ENCODE measurements around the gene PLXNC1. TPM values are rescaled to one million over a fixed set of nuclear protein-coding genes. Genes with fewer than 3 reads are reported as not detected.

PLXNC1 gene
- total RNA-seq, 1 donor from 2014 or later, result 8.3 TPM

- peaks cover 3% of the 10 kb centered on the region for H3K27me3 Mint-ChIP-seq
- TF ChIP-seq, protein P1, sequence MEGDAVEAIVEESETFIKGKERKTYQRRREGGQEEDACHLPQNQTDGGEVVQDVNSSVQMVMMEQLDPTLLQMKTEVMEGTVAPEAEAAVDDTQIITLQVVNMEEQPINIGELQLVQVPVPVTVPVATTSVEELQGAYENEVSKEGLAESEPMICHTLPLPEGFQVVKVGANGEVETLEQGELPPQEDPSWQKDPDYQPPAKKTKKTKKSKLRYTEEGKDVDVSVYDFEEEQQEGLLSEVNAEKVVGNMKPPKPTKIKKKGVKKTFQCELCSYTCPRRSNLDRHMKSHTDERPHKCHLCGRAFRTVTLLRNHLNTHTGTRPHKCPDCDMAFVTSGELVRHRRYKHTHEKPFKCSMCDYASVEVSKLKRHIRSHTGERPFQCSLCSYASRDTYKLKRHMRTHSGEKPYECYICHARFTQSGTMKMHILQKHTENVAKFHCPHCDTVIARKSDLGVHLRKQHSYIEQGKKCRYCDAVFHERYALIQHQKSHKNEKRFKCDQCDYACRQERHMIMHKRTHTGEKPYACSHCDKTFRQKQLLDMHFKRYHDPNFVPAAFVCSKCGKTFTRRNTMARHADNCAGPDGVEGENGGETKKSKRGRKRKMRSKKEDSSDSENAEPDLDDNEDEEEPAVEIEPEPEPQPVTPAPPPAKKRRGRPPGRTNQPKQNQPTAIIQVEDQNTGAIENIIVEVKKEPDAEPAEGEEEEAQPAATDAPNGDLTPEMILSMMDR (conservative IDR thresholded peaks at IDR 0.05), result no peak
- no peak for DNase-seq (ENCODE audit: extremely low spot score, unreplicated experiment)
Measured at GRCh38 chr12:94198469-94198868, 50.1 kb downstream of the PLXNC1 start.

DNA sequence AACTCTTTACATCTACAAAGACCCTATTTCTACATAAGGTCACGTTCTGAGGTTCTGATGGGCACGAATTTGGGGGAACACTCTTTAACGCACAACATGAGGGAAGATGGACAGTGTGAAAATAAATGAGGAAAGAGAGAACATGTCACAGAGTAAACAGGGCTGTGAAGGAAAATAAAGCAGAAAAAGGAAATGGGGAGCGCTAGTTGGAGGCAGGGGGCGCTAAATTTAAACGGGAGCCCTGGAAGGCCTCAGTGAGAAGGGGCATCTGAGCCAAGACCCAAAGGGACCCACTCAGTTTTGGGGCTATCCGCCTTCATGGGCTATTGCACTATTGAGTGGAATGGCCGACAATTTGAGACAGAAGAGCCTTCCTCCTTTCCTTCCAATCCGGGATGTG, 50.5 kb downstream of the PLXNC1 start:
- H3K27ac Mint-ChIP-seq, result no peak overlapping the region
- H3K4me3 Mint-ChIP-seq, result no peak overlapping the region
- H3K36me3 Mint-ChIP-seq, result peaks cover 1% of the 10 kb centered on the region
- peaks cover 2% of the 10 kb centered on the region for H3K9me3 Mint-ChIP-seq
- TF ChIP-seq, protein P1 (conservative IDR thresholded peaks at IDR 0.05), result no peak
- H3K27me3 Mint-ChIP-seq, result peaks cover 3% of the 10 kb centered on the region
- no peaks in the 10 kb centered on the region for H3K4me1 Mint-ChIP-seq (ENCODE audit: unreplicated experiment)
- DNase-seq (ENCODE audit: extremely low spot score, unreplicated experiment), result no peak

More at GRCh38 chr12:94198469-94198868, 50.1 kb downstream of the PLXNC1 start:
- peaks cover 5% of the 10 kb centered on the region for H3K36me3 Mint-ChIP-seq
- H3K4me1 Mint-ChIP-seq (ENCODE audit: unreplicated experiment), result no peaks in the 10 kb centered on the region
- H3K9me3 Mint-ChIP-seq, result peaks cover 6% of the 10 kb centered on the region
- no peak overlapping the region for H3K4me3 Mint-ChIP-seq
- H3K27ac Mint-ChIP-seq, result no peak overlapping the region

DNA sequence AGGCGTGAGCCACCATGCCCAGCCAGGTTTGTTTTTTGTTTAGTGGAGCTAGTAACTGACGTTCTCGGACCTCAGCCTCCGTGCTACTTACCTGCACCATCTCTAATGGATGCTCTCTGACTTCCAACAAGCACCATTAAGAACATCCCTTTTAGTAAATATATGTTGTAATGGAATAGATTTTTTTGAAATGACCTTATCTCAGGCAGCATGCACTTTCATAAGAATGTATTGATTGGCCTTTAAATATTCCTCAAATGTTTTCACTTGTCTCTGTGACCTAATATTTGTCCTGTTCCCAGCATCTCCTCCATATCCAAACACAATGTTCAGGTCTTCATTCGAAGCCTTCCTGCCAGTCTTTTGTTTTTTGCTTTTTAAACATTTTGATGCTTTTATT, 51.7 kb downstream of the PLXNC1 start:
- DNase-seq (ENCODE audit: extremely low spot score, unreplicated experiment), result no peak
- Mint-ChIP-seq H3K4me3 (no peak overlapping the region), H3K27me3 (peaks cover 3% of the 10 kb centered on the region)

DNA sequence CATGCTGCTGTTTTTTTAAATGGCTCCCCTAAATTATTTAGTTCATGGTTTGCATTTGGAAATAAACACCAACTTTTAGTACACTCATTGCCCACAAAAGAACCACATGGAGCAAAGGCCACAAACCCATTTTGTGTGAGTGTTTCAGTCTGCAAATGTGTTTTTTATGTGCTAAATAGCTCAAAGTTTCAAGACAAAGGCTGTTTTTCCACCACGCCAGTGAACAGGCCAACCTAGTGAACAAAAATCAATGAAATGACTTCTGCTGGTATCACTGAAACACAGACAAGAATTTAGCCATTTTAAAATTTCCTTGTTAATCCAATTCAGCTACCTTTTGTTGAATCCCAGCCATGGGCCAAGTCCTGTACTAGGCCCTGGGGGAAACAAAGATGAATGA, 52.3 kb downstream of the PLXNC1 start:
- no peaks in the 10 kb centered on the region for H3K36me3 Mint-ChIP-seq
- H3K27ac Mint-ChIP-seq, result no peak overlapping the region
- H3K27me3 Mint-ChIP-seq, result peaks cover 5% of the 10 kb centered on the region
- H3K9me3 Mint-ChIP-seq, result no peaks in the 10 kb centered on the region
- no peak overlapping the region for H3K4me3 Mint-ChIP-seq
- peaks cover 8% of the 10 kb centered on the region for H3K4me1 Mint-ChIP-seq (ENCODE audit: unreplicated experiment)
- DNase-seq (ENCODE audit: extremely low spot score, unreplicated experiment), result no peak
- TF ChIP-seq, protein P1 (conservative IDR thresholded peaks at IDR 0.05), result no peak

More for the DNA sequence above, 51.7 kb downstream of the PLXNC1 start:
- TF ChIP-seq, protein P1 (conservative IDR thresholded peaks at IDR 0.05), result no peak
- Mint-ChIP-seq H3K27ac (no peak overlapping the region), H3K4me1 (ENCODE audit: unreplicated experiment) (peaks cover 6% of the 10 kb centered on the region), H3K9me3 (no peaks in the 10 kb centered on the region), H3K36me3 (no peaks in the 10 kb centered on the region)

DNA sequence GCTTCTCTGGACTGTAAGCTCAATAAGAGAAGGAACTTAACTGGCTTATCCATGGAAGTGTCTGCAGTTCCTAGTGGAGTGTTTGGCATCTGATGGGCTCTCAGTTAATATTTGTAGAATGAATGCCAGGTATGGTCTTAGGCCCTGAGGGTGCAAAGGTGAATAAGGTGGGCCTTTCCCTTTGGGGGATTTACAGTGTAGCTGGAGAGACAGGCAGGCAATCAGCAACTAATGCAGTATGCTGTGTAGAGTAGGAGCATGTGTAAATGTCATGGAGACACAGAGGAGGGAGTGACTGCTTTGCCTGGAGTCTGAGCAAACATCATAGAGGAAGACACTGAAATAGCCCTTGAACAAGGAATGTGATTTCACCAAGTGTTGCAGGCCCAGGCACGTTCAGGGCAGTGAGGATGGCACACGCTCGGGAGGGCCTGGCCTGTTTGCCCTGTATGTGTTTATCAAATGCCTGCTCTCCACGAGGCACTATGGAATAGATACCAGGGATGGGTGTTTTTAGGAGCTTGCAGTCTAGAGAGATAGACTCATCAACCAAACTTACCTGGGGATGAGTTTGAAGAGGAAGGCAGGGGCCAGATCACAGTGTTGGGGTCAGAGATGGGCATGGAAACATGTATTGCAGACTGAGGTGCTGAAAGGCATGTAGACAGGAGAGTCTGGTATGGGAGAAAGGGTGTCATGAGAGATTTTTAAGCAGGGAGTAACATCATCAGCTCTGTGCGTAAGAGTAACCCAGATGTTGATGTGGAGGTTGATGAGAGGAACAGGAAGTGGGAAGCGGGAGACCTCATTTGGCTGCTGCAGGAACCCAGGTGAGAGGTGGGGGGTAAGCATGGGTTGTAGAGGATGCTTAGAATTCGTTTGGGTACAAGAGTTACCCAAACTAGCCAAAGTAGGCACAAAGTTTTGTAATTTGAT, 54.1 kb downstream of the PLXNC1 start:
- Mint-ChIP-seq H3K4me1 (ENCODE audit: unreplicated experiment) (peaks cover 11% of the 10 kb centered on the region), H3K9me3 (no peaks in the 10 kb centered on the region), H3K4me3 (no peak overlapping the region), H3K27ac (no peak overlapping the region), H3K27me3 (peaks cover 8% of the 10 kb centered on the region), H3K36me3 (no peaks in the 10 kb centered on the region)
- TF ChIP-seq, protein P1 (conservative IDR thresholded peaks at IDR 0.05), result no peak
- DNase-seq (ENCODE audit: extremely low spot score, unreplicated experiment), result no peak
